Progenitor cell of endocrine pancreas (in vitro differentiated cells): ENCODE measurements around the gene FTCD. TPM values are rescaled to one million over a fixed set of nuclear protein-coding genes. Genes with fewer than 3 reads are reported as not detected.

ENCODE experiments used
- DNase-seq: peaks from one replicate; pipeline ENCODE4 v3.0.0; 2021; ENCODE audit warnings: low spot score; ENCODE audit not compliant: unreplicated experiment
- H3K27ac Mint-ChIP-seq: 2 replicates; pipeline ENCODE4 v1.8.0; 2021; ENCODE audit warnings: mild to moderate bottlenecking, moderate library complexity, mixed read lengths
- H3K27me3 Mint-ChIP-seq: 2 replicates; pipeline ENCODE4 v1.8.0; 2021; ENCODE audit warnings: mixed read lengths
- H3K36me3 Mint-ChIP-seq: 2 replicates; pipeline ENCODE4 v1.8.0; 2022; ENCODE audit warnings: mixed read lengths; ENCODE audit not compliant: insufficient read depth
- H3K4me1 Mint-ChIP-seq: 2 replicates; pipeline ENCODE4 v1.8.0; 2021; ENCODE audit warnings: low read depth, mixed read lengths
- H3K4me3 Mint-ChIP-seq: 2 replicates; pipeline ENCODE4 v1.8.0; 2021; ENCODE audit warnings: low read depth, mild to moderate bottlenecking, moderate library complexity, mixed read lengths
- H3K9me3 Mint-ChIP-seq: 2 replicates; pipeline ENCODE4 v1.8.0; 2021; ENCODE audit warnings: low read depth, mixed read lengths
- CTCF ChIP-seq: fragments of 200-600 bp; sonication (generic); IDR thresholded peaks from one replicate; pipeline ENCODE4 v1.5.0; 2021; ENCODE audit warnings: antibody characterized with exemption, mild to moderate bottlenecking; ENCODE audit not compliant: unreplicated experiment
- total RNA-seq: library from RNA; stranded (reverse); gene quantifications from 2 replicates; pipeline ENCODE4 v1.2.1, GENCODE V29; 2021

Gene FTCD
- total RNA-seq, 1 donor from 2014 or later = 49.3 TPM

- no peak overlapping the region for H3K27ac Mint-ChIP-seq
- no peaks in the 10 kb centered on the region for H3K36me3 Mint-ChIP-seq
- no peak for DNase-seq
- no peaks in the 10 kb centered on the region for H3K9me3 Mint-ChIP-seq
- TF ChIP-seq CTCF = no peak
- peaks cover 15% of the 10 kb centered on the region for H3K4me1 Mint-ChIP-seq
- no peaks in the 10 kb centered on the region for H3K27me3 Mint-ChIP-seq
- H3K4me3 Mint-ChIP-seq = peak overlapping the region; percentile 31
Observed at GRCh38 chr21:46154155-46154954, 1.0 kb downstream of the FTCD start.

- DNase-seq = peak; percentile 71
- peak overlapping the region; percentile 35 for H3K4me3 Mint-ChIP-seq
- H3K4me1 Mint-ChIP-seq = peaks cover 15% of the 10 kb centered on the region
- peak; percentile 89 for TF ChIP-seq CTCF
- no peaks in the 10 kb centered on the region for H3K36me3 Mint-ChIP-seq
- no peaks in the 10 kb centered on the region for H3K27me3 Mint-ChIP-seq
- no peaks in the 10 kb centered on the region for H3K9me3 Mint-ChIP-seq
- peak overlapping the region; percentile 41 for H3K27ac Mint-ChIP-seq
Observed at GRCh38 chr21:46153247-46154154, 1.9 kb downstream of the FTCD start.

GRCh38 chr21:46152927-46153246 lies 2.5 kb downstream of the FTCD start:
- DNase-seq = no peak
- H3K9me3 Mint-ChIP-seq = no peaks in the 10 kb centered on the region
- no peak overlapping the region for H3K4me3 Mint-ChIP-seq
- no peaks in the 10 kb centered on the region for H3K36me3 Mint-ChIP-seq
- TF ChIP-seq CTCF = no peak
- H3K27ac Mint-ChIP-seq = no peak overlapping the region
- no peaks in the 10 kb centered on the region for H3K27me3 Mint-ChIP-seq
- peaks cover 15% of the 10 kb centered on the region for H3K4me1 Mint-ChIP-seq

GRCh38 chr21:46151989-46152926 lies 3.1 kb downstream of the FTCD start:
- Mint-ChIP-seq H3K4me3 (no peak overlapping the region), H3K27ac (peak overlapping the region; percentile 69), H3K36me3 (no peaks in the 10 kb centered on the region), H3K9me3 (no peaks in the 10 kb centered on the region), H3K27me3 (no peaks in the 10 kb centered on the region), H3K4me1 (peaks cover 15% of the 10 kb centered on the region)
- no peak for TF ChIP-seq CTCF
- DNase-seq = peak; percentile 5
